Keratinocyte (primary cell): ENCODE measurements around the gene GPBP1. TPM values are rescaled to one million over a fixed set of nuclear protein-coding genes. Genes with fewer than 3 reads are reported as not detected.

Experiments
- DNase-seq: peaks from one replicate; pipeline ENCODE4 v3.0.0-alpha.2; 2011; ENCODE audit warnings: low read depth, missing footprints, low spot score
- FAIRE-seq: peaks from 2 replicates; lab custom pipeline; 2011; peaks lifted over from hg19 to GRCh38; lab: Jason Lieb, UNC
- H2AFZ ChIP-seq: 2 replicates; pipeline ENCODE4 v1.6.0; 2012; ENCODE audit warnings: low read length, control low read depth, inconsistent platforms; ENCODE audit not compliant: control insufficient read depth
- H3K27ac ChIP-seq: 2 replicates; pipeline ENCODE4 v1.5.1; 2011; ENCODE audit warnings: low read length; ENCODE audit not compliant: control insufficient read depth, insufficient read depth
- H3K27me3 ChIP-seq: 3 replicates; pipeline ENCODE4 v1.6.0; 2011; ENCODE audit warnings: low read length; ENCODE audit not compliant: control insufficient read depth, insufficient read depth; ENCODE audit errors: extremely low read depth
- H3K36me3 ChIP-seq, 2 experiments: 2 replicates in 1 of 2; 3 replicates in 1 of 2; pipeline ENCODE4 v1.5.1; 2011; ENCODE audit warnings: low read length in 2 of 2, mild to moderate bottlenecking in 1 of 2; ENCODE audit not compliant: control insufficient read depth in 2 of 2, insufficient read depth in 2 of 2; ENCODE audit errors: extremely low read depth in 1 of 2
- H3K4me1 ChIP-seq: 3 replicates; pipeline ENCODE4 v1.5.1; 2011; ENCODE audit warnings: low read length; ENCODE audit not compliant: control insufficient read depth, insufficient read depth; ENCODE audit errors: extremely low read depth
- H3K4me2 ChIP-seq: 3 replicates; pipeline ENCODE4 v1.6.0; 2011; ENCODE audit warnings: low read depth, low read length; ENCODE audit not compliant: control insufficient read depth, insufficient read depth; ENCODE audit errors: extremely low read depth
- H3K4me3 ChIP-seq, 3 experiments: fragments of 200-600 bp in 1 of 3; sonication (generic) in 1 of 3; 2 replicates in 2 of 3; 3 replicates in 1 of 3; pipeline ENCODE4 v1.5.1; 2011 to 2016; ENCODE audit warnings: low read length in 3 of 3, mild to moderate bottlenecking in 3 of 3, control low read depth in 2 of 3, inconsistent platforms in 1 of 3, low read depth in 1 of 3, mixed read lengths in 1 of 3, mixed run types in 1 of 3, moderate library complexity in 1 of 3; ENCODE audit not compliant: control insufficient read depth in 2 of 3, insufficient read depth in 2 of 3; ENCODE audit errors: extremely low read depth in 1 of 3
- H3K79me2 ChIP-seq: 2 replicates; pipeline ENCODE4 v1.6.0; 2012; ENCODE audit warnings: low read length; ENCODE audit not compliant: control insufficient read depth, insufficient read depth
- H3K9ac ChIP-seq: 3 replicates; pipeline ENCODE4 v1.6.0; 2011; ENCODE audit warnings: low read length; ENCODE audit not compliant: control insufficient read depth, insufficient read depth; ENCODE audit errors: extremely low read depth
- H3K9me1 ChIP-seq: 3 replicates; pipeline ENCODE4 v1.6.0; 2011; ENCODE audit warnings: low read length; ENCODE audit not compliant: control insufficient read depth, insufficient read depth; ENCODE audit errors: extremely low read depth
- H3K9me3 ChIP-seq: 2 replicates; pipeline ENCODE4 v1.5.1; 2012; ENCODE audit warnings: low read depth, low read length; ENCODE audit not compliant: control insufficient read depth
- H4K20me1 ChIP-seq: 3 replicates; pipeline ENCODE4 v1.6.0; 2011; ENCODE audit warnings: low read length; ENCODE audit not compliant: control insufficient read depth, insufficient read depth; ENCODE audit errors: extremely low read depth
- EZH2 ChIP-seq: IDR thresholded peaks from one replicate; pipeline ENCODE4 v1.6.1; 2012; ENCODE audit warnings: inconsistent platforms, mild to moderate bottlenecking, low read length, moderate library complexity
- dilution Hi-C: fragments of 300-500 bp; cut with MboI; formaldehyde crosslinking; loops from one replicate; pipeline ENCODE4 v1.7.0; 2020; ENCODE audit warnings: low sequenced_read_pairs; ENCODE audit not compliant: extremely low pct_ligation_motif_present
- polyA plus RNA-seq, 5 experiments: library from polyadenylated mRNA; depleted of rRNA in 3 of 5; stranded (reverse) in 3 of 5; stranded (forward) in 1 of 5; unstranded in 1 of 5; fragments of >200 nt; gene quantifications; 1 replicate in 1 of 5; 2 replicates in 3 of 5; 3 replicates in 1 of 5; pipeline versions ENCODE4 v1.2.1 to v1.2.3, GENCODE V29; 2011 to 2012; ENCODE audit warnings: missing spikeins in 2 of 5, low read depth in 1 of 5, low replicate concordance in 1 of 5
- TF ChIP-seq, protein P1 (sequence below), 3 experiments: IDR thresholded peaks in 1 of 3; conservative IDR thresholded peaks in 1 of 3; optimal IDR thresholded peaks in 1 of 3; 2 replicates in 2 of 3; 3 replicates in 1 of 3; pipeline versions ENCODE3 to v1.5.1; 2011; ENCODE audit warnings: low read length in 3 of 3, mild to moderate bottlenecking in 3 of 3, moderate library complexity in 2 of 3, control low read depth in 1 of 3, inconsistent platforms in 1 of 3; ENCODE audit not compliant: insufficient read depth in 2 of 3; ENCODE audit errors: extremely low read depth in 1 of 3

The GPBP1 gene
- polyA plus RNA-seq, 1 donor (not counting 4 experiments of a cell fraction or from before 2014, with no cell fraction given), result 44.1 TPM

DNA sequence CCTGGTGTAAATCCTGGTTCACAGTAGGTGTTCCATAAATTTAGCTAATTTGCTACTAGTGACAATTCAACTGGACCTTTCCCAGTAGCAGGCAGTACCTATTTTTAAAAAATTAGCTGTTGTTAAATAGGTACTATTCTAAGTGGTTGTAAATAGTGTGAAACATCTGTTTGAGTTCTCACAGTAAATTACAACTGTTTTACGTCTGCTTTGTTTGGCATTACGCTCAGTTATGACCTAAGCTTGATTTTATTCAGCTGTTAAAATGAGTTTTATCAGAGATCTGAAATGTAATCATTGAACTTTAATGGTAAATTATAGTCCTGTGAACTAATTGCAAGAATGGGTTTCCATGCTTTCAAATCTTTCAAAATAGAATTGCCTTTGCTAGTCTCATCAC lies 93.9 kb downstream of the GPBP1 start:
- H2AFZ ChIP-seq, result no peak overlapping the region
- H3K4me3 ChIP-seq, result no peak overlapping the region
- dilution Hi-C loops, result no loop called here
- no peaks in the 10 kb centered on the region for H4K20me1 ChIP-seq
- H3K4me1 ChIP-seq, result no peaks in the 10 kb centered on the region
- H3K27ac ChIP-seq, result no peak overlapping the region
- no peaks in the 10 kb centered on the region for H3K27me3 ChIP-seq
- no peak overlapping the region for H3K9ac ChIP-seq
- no peaks in the 10 kb centered on the region for H3K9me3 ChIP-seq
- FAIRE-seq (no peak), DNase-seq (no peak)
- H3K4me2 ChIP-seq, result no peak overlapping the region
- no peaks in the 10 kb centered on the region for H3K9me1 ChIP-seq
- H3K36me3 ChIP-seq, result peaks cover 0 to 2% of the 10 kb centered on the region in 2 experiments
- TF ChIP-seq, protein P1, sequence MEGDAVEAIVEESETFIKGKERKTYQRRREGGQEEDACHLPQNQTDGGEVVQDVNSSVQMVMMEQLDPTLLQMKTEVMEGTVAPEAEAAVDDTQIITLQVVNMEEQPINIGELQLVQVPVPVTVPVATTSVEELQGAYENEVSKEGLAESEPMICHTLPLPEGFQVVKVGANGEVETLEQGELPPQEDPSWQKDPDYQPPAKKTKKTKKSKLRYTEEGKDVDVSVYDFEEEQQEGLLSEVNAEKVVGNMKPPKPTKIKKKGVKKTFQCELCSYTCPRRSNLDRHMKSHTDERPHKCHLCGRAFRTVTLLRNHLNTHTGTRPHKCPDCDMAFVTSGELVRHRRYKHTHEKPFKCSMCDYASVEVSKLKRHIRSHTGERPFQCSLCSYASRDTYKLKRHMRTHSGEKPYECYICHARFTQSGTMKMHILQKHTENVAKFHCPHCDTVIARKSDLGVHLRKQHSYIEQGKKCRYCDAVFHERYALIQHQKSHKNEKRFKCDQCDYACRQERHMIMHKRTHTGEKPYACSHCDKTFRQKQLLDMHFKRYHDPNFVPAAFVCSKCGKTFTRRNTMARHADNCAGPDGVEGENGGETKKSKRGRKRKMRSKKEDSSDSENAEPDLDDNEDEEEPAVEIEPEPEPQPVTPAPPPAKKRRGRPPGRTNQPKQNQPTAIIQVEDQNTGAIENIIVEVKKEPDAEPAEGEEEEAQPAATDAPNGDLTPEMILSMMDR (optimal IDR thresholded peaks at IDR 0.05 in 1 of 3, IDR thresholded peaks at IDR 0.05 in 1 of 3, conservative IDR thresholded peaks at IDR 0.05 in 1 of 3; ENCODE audit: extremely low read depth in 1 of 3, insufficient read depth in 2 of 3, low read length in 3 of 3), result no peak
- TF ChIP-seq EZH2, result no peak
- no peaks in the 10 kb centered on the region for H3K79me2 ChIP-seq

GRCh38 chr5:57276353-57276752 lies 102.5 kb downstream of the GPBP1 start:
- Histone ChIP-seq H2AFZ (no peak overlapping the region), H3K4me1 (no peaks in the 10 kb centered on the region), H3K9me1 (no peaks in the 10 kb centered on the region), H3K27ac (no peak overlapping the region), H3K4me2 (no peak overlapping the region), H3K9ac (no peak overlapping the region), H3K9me3 (no peaks in the 10 kb centered on the region), H4K20me1 (no peaks in the 10 kb centered on the region), H3K36me3 (no peaks in the 10 kb centered on the region), H3K4me3 (no peak overlapping the region), H3K79me2 (no peaks in the 10 kb centered on the region), H3K27me3 (no peaks in the 10 kb centered on the region)
- DNase-seq (no peak), FAIRE-seq (no peak)
- dilution Hi-C loops, result no loop called here
- TF ChIP-seq EZH2, result no peak
- TF ChIP-seq, protein P1 (optimal IDR thresholded peaks at IDR 0.05 in 1 of 3, IDR thresholded peaks at IDR 0.05 in 1 of 3, conservative IDR thresholded peaks at IDR 0.05 in 1 of 3; ENCODE audit: extremely low read depth in 1 of 3, insufficient read depth in 2 of 3, low read length in 3 of 3), result no peak
